ENCODE results near the gene FFAR3. TPM values are rescaled to one million over a fixed set of nuclear protein-coding genes. Genes with fewer than 3 reads are reported as not detected.

FFAR3 gene
- total and polyA plus RNA-seq, 8 donors = 0.09 to 1.6 (median 0.30) TPM; not detected in 2

GRCh38 chr19:35350591-35350990 lies 7.7 kb upstream of the FFAR3 start:
- no peak for TF ChIP-seq CTCF (IDR thresholded peaks at IDR 0.05)
- Histone ChIP-seq H3K4me1 (peaks cover 0 to 55% of the 10 kb centered on the region in 2 donors), H3K4me3 (no peak overlapping the region), H3K36me3 (no peaks in the 10 kb centered on the region), H3K27ac (no peak overlapping the region), H3K9me3 (no peaks in the 10 kb centered on the region), H3K27me3 (peaks cover 0 to 28% of the 10 kb centered on the region in 2 donors)
- ATAC-seq = no peak
- intact Hi-C loops (cut with DNase I) = loop anchor here in 1 of 2 donors (10.0 kb wide), 2 partner anchors 114 to 144 kb away; partner anchors contain the start of gene KRTDAP
- peak in 1 of 4 donors; percentile 56 for DNase-seq

GRCh38 chr19:35351411-35352176 lies 6.7 kb upstream of the FFAR3 start:
- peak in 1 of 4 donors; percentile 74 for DNase-seq
- TF ChIP-seq CTCF (IDR thresholded peaks at IDR 0.05) = no peak
- Histone ChIP-seq H3K27me3 (peaks cover 0 to 18% of the 10 kb centered on the region in 2 donors), H3K36me3 (no peaks in the 10 kb centered on the region), H3K27ac (no peak overlapping the region), H3K4me3 (no peak overlapping the region), H3K9me3 (no peaks in the 10 kb centered on the region), H3K4me1 (peaks cover 0 to 45% of the 10 kb centered on the region in 2 donors)
- ATAC-seq = no peak
- intact Hi-C loops (cut with DNase I) = loop anchor here in 1 of 2 donors (10.0 kb wide), 2 partner anchors 113 to 143 kb away; partner anchors contain the start of gene KRTDAP

GRCh38 chr19:35352177-35352447 lies 6.1 kb upstream of the FFAR3 start:
- no peak overlapping the region for H3K4me3 ChIP-seq
- intact Hi-C loops (cut with DNase I) = loop anchor here in 1 of 2 donors (10.0 kb wide), 2 partner anchors 113 to 143 kb away; partner anchors contain the start of gene KRTDAP
- DNase-seq = no peak

GRCh38 chr19:35352448-35353304 lies 5.6 kb upstream of the FFAR3 start:
- intact Hi-C loops (cut with DNase I) = loop anchor here in 1 of 2 donors (10.0 kb wide), 2 partner anchors 112 to 142 kb away; partner anchors contain the start of gene KRTDAP
- ATAC-seq = peak; percentile 92
- peak; percentile 65 to 84 for TF ChIP-seq CTCF (IDR thresholded peaks at IDR 0.05)
- Histone ChIP-seq H3K27me3 (peaks cover 0 to 15% of the 10 kb centered on the region in 2 donors), H3K36me3 (no peaks in the 10 kb centered on the region), H3K4me1 (peaks cover 0 to 42% of the 10 kb centered on the region in 2 donors), H3K4me3 (no peak overlapping the region), H3K27ac (no peak overlapping the region), H3K9me3 (no peaks in the 10 kb centered on the region)
- DNase-seq = peak; percentile 76 to 86 (median 80)

More at GRCh38 chr19:35352177-35352447, 6.1 kb upstream of the FFAR3 start:
- H3K9me3 ChIP-seq = no peaks in the 10 kb centered on the region
- H3K4me1 ChIP-seq = peaks cover 0 to 40% of the 10 kb centered on the region in 2 donors
- no peak for TF ChIP-seq CTCF (IDR thresholded peaks at IDR 0.05)
- no peak overlapping the region for H3K27ac ChIP-seq
- no peaks in the 10 kb centered on the region for H3K36me3 ChIP-seq
- no peak for ATAC-seq
- peaks cover 0 to 15% of the 10 kb centered on the region in 2 donors for H3K27me3 ChIP-seq
